ENCODE results near the gene CDKN1A. TPM values are rescaled to one million over a fixed set of nuclear protein-coding genes. Genes with fewer than 3 reads are reported as not detected.

The CDKN1A gene
- total RNA-seq, 1 experiment from 2014 or later, result 75.1 TPM

- ChIA-PET CTCF (interaction anchor here (0.9 to 1.7 kb wide), 3 partner anchors 11 to 97 kb away, joined by 3 to 4 read pairs (median 3); no protein-coding TSS in a partner anchor), POLR2A (interaction anchor here (0.9 kb wide), 1 partner anchor 8 kb away, joined by 3 read pairs; no protein-coding TSS in a partner anchor)
- no peak overlapping the region for H3K27ac Mint-ChIP-seq
- no peak overlapping the region for H3K4me3 Mint-ChIP-seq
- no peaks in the 10 kb centered on the region for H3K36me3 Mint-ChIP-seq
- H3K4me1 Mint-ChIP-seq, result peaks cover 49% of the 10 kb centered on the region
- DNase-seq (ENCODE audit: low spot score) (no peak), ATAC-seq (no peak)
- H3K27me3 Mint-ChIP-seq (ENCODE audit: low read depth), result no peaks in the 10 kb centered on the region; the same call in 1 of the 2 replicates
- no peak for TF ChIP-seq NFATC4 (CRISPR knock-in tag; IDR thresholded peaks at IDR 0.05)
- TF ChIP-seq, protein P1, sequence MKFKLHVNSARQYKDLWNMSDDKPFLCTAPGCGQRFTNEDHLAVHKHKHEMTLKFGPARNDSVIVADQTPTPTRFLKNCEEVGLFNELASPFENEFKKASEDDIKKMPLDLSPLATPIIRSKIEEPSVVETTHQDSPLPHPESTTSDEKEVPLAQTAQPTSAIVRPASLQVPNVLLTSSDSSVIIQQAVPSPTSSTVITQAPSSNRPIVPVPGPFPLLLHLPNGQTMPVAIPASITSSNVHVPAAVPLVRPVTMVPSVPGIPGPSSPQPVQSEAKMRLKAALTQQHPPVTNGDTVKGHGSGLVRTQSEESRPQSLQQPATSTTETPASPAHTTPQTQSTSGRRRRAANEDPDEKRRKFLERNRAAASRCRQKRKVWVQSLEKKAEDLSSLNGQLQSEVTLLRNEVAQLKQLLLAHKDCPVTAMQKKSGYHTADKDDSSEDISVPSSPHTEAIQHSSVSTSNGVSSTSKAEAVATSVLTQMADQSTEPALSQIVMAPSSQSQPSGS (CRISPR knock-in tag; IDR thresholded peaks at IDR 0.05; ENCODE audit: borderline replicate concordance, low read depth), result no peak
- TF ChIP-seq TEAD1 (CRISPR knock-in tag; IDR thresholded peaks at IDR 0.05), result no peak
- no peak for TF ChIP-seq GTF2I (CRISPR knock-in tag; conservative IDR thresholded peaks at IDR 0.05)
- no peak for TF ChIP-seq ZNF263 (CRISPR knock-in tag; IDR thresholded peaks at IDR 0.05; ENCODE audit: low read depth)
- TF ChIP-seq ZNF138 (CRISPR knock-in tag; conservative IDR thresholded peaks at IDR 0.05), result no peak
- no peak for TF ChIP-seq HMGXB4 (CRISPR knock-in tag; IDR thresholded peaks at IDR 0.05)
- no peak for TF ChIP-seq EMX1 (CRISPR knock-in tag; IDR thresholded peaks at IDR 0.05)
- TF ChIP-seq ARID4B (CRISPR knock-in tag; IDR thresholded peaks at IDR 0.05; ENCODE audit: borderline replicate concordance), result no peak
- no peak for TF ChIP-seq SMAD3 (CRISPR knock-in tag; IDR thresholded peaks at IDR 0.05; ENCODE audit: borderline replicate concordance)
- TF ChIP-seq ETV6 (CRISPR knock-in tag; IDR thresholded peaks at IDR 0.05), result no peak
- no peak for TF ChIP-seq MXD4 (CRISPR knock-in tag; IDR thresholded peaks at IDR 0.05; ENCODE audit: borderline replicate concordance)
- TF ChIP-seq, protein P2, sequence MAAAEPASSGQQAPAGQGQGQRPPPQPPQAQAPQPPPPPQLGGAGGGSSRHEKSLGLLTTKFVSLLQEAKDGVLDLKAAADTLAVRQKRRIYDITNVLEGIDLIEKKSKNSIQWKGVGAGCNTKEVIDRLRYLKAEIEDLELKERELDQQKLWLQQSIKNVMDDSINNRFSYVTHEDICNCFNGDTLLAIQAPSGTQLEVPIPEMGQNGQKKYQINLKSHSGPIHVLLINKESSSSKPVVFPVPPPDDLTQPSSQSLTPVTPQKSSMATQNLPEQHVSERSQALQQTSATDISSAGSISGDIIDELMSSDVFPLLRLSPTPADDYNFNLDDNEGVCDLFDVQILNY (CRISPR knock-in tag; IDR thresholded peaks at IDR 0.05), result no peak
- TF ChIP-seq ZNF425 (CRISPR knock-in tag; conservative IDR thresholded peaks at IDR 0.05), result no peak
- no peak for TF ChIP-seq NFYB (CRISPR knock-in tag; conservative IDR thresholded peaks at IDR 0.05; ENCODE audit: low read depth)
- TF ChIP-seq MLX (CRISPR knock-in tag; IDR thresholded peaks at IDR 0.05), result no peak
- peaks cover 9% of the 10 kb centered on the region; the same call in 1 of the 2 replicates for H3K9me3 Mint-ChIP-seq
These were observed 9.9 kb upstream of the CDKN1A start for GRCh38 chr6:36668591-36668990.

All from WTC11 (cell line).